ENCODE data around the gene SH3TC1. TPM values are rescaled to one million over a fixed set of nuclear protein-coding genes. Genes with fewer than 3 reads are reported as not detected.

SH3TC1 gene
- total RNA-seq, 2 experiments from 2014 or later: 119 to 127 TPM

- Mint-ChIP-seq H3K36me3 (ENCODE audit: low read depth) (peaks cover 17% of the 10 kb centered on the region), H3K4me1 (ENCODE audit: low read depth) (no peaks in the 10 kb centered on the region), H3K27ac (no peak overlapping the region), H3K9me3 (no peaks in the 10 kb centered on the region), H3K4me3 (no peak overlapping the region), H3K27me3 (no peaks in the 10 kb centered on the region)
- POLR2A ChIA-PET: no interaction called here
- peak; percentile 96 for TF ChIP-seq CTCF (IDR thresholded peaks at IDR 0.05)
- no peaks in the 10 kb centered on the region for H3K27me3 ChIP-seq (ENCODE audit: control insufficient read depth in 1 of 2, insufficient read depth in 2 of 2, low read length in 2 of 2)
- peaks cover 15% of the 10 kb centered on the region for H3K4me1 ChIP-seq (ENCODE audit: insufficient read depth, low read length)
- peaks cover 15% of the 10 kb centered on the region for H3K36me3 ChIP-seq (ENCODE audit: insufficient read depth, low read length)
- ATAC-seq (ENCODE audit: poor library complexity): peak; percentile 82
- H3K4me3 ChIP-seq (ENCODE audit: low read length): no peak overlapping the region
- intact Hi-C loops (cut with DNase I, micrococcal nuclease): loop anchor here (1.0 to 10.0 kb wide), 4 partner anchors 65 to 680 kb away; partner anchors contain the start of gene CPZ (in 1 of the 2)
- CTCF ChIA-PET: interaction anchor here (0.6 to 1.8 kb wide), 7 partner anchors 8 to 65 kb away, joined by 3 to 7 read pairs (median 4); partner anchors contain the start of gene SH3TC1
- peak; percentile 65 to 87 (median 78) for DNase-seq
- H3K9me3 ChIP-seq (ENCODE audit: control insufficient read depth in 1 of 2, insufficient read depth in 1 of 2, low read length in 2 of 2): no peaks in the 10 kb centered on the region
- H3K27ac ChIP-seq (ENCODE audit: low read depth in 1 of 2, low read length in 2 of 2): no peak overlapping the region
These were observed 43.0 kb downstream of the SH3TC1 start for GRCh38 chr4:8241895-8242696.

GRCh38 chr4:8242782-8243560 lies 43.9 kb downstream of the SH3TC1 start:
- H3K36me3 ChIP-seq (ENCODE audit: insufficient read depth, low read length): peaks cover 10% of the 10 kb centered on the region
- no peak for TF ChIP-seq CTCF (IDR thresholded peaks at IDR 0.05)
- ChIA-PET POLR2A (no interaction called here), CTCF (interaction anchor here (0.6 to 1.8 kb wide), 7 partner anchors 8 to 66 kb away, joined by 3 to 7 read pairs (median 4); partner anchors contain the start of gene SH3TC1)
- no peak overlapping the region for H3K27ac ChIP-seq (ENCODE audit: low read depth in 1 of 2, low read length in 2 of 2)
- Mint-ChIP-seq H3K4me3 (no peak overlapping the region), H3K27ac (no peak overlapping the region), H3K9me3 (no peaks in the 10 kb centered on the region), H3K27me3 (no peaks in the 10 kb centered on the region), H3K4me1 (ENCODE audit: low read depth) (no peaks in the 10 kb centered on the region), H3K36me3 (ENCODE audit: low read depth) (peaks cover 13% of the 10 kb centered on the region)
- intact Hi-C loops (cut with DNase I, micrococcal nuclease): loop anchor here (1.0 to 10.0 kb wide), 4 partner anchors 66 to 679 kb away; partner anchors contain the start of gene CPZ (in 1 of the 2)
- H3K4me1 ChIP-seq (ENCODE audit: insufficient read depth, low read length): peaks cover 14% of the 10 kb centered on the region
- DNase-seq (no peak), ATAC-seq (ENCODE audit: poor library complexity) (no peak)
- no peaks in the 10 kb centered on the region for H3K9me3 ChIP-seq (ENCODE audit: control insufficient read depth in 1 of 2, insufficient read depth in 1 of 2, low read length in 2 of 2)
- H3K27me3 ChIP-seq (ENCODE audit: control insufficient read depth in 1 of 2, insufficient read depth in 2 of 2, low read length in 2 of 2): no peaks in the 10 kb centered on the region
- H3K4me3 ChIP-seq (ENCODE audit: low read length): no peak overlapping the region

GRCh38 chr4:8244001-8244757 lies 45.1 kb downstream of the SH3TC1 start:
- Histone ChIP-seq H3K4me3 (ENCODE audit: low read length) (no peak overlapping the region), H3K9me3 (ENCODE audit: control insufficient read depth in 1 of 2, insufficient read depth in 1 of 2, low read length in 2 of 2) (no peaks in the 10 kb centered on the region), H3K27me3 (ENCODE audit: control insufficient read depth in 1 of 2, insufficient read depth in 2 of 2, low read length in 2 of 2) (no peaks in the 10 kb centered on the region), H3K4me1 (ENCODE audit: insufficient read depth, low read length) (peaks cover 12% of the 10 kb centered on the region), H3K36me3 (ENCODE audit: insufficient read depth, low read length) (peaks cover 4% of the 10 kb centered on the region), H3K27ac (ENCODE audit: low read depth in 1 of 2, low read length in 2 of 2) (no peak overlapping the region)
- no peak for TF ChIP-seq CTCF (IDR thresholded peaks at IDR 0.05)
- intact Hi-C loops (cut with DNase I, micrococcal nuclease): loop anchor here (5.0 to 10.0 kb wide), 3 partner anchors 67 to 678 kb away; partner anchors contain the start of gene CPZ (in 1 of the 2)
- Mint-ChIP-seq H3K36me3 (ENCODE audit: low read depth) (peaks cover 8% of the 10 kb centered on the region), H3K27ac (no peak overlapping the region), H3K4me3 (no peak overlapping the region), H3K9me3 (no peaks in the 10 kb centered on the region), H3K27me3 (no peaks in the 10 kb centered on the region), H3K4me1 (ENCODE audit: low read depth) (no peaks in the 10 kb centered on the region)
- ChIA-PET CTCF (no interaction called here), POLR2A (interaction anchor here (0.9 kb wide), 1 partner anchor 85 kb away, joined by 3 read pairs; the partner anchor contains the start of gene ABLIM2)
- DNase-seq: no peak
- no peak for ATAC-seq (ENCODE audit: poor library complexity)

All from CD4-positive, alpha-beta T cell (primary cell).